Endodermal cell (in vitro differentiated cells): ENCODE measurements around the gene LMOD1. TPM values are rescaled to one million over a fixed set of nuclear protein-coding genes. Genes with fewer than 3 reads are reported as not detected.

ENCODE experiments used
- DNase-seq: peaks from one replicate; pipeline ENCODE4 v3.0.0-alpha.2; 2017
- H3K27ac ChIP-seq: 2 replicates; pipeline ENCODE4 v1.5.1; 2013; ENCODE audit warnings: mild to moderate bottlenecking, low read depth, low read length, moderate library complexity
- H3K27me3 ChIP-seq: 2 replicates; pipeline ENCODE4 v1.6.1; 2013; ENCODE audit warnings: mild to moderate bottlenecking, low read length, moderate library complexity; ENCODE audit not compliant: insufficient read depth, control insufficient read depth, poor library complexity, severe bottlenecking
- H3K36me3 ChIP-seq: 2 replicates; pipeline ENCODE4 v1.7.0; 2013; ENCODE audit warnings: mild to moderate bottlenecking, low read length, moderate library complexity; ENCODE audit not compliant: control insufficient read depth, insufficient read depth
- H3K4me1 ChIP-seq: one replicate; pipeline ENCODE4 v1.7.0; 2013; ENCODE audit warnings: low read length; ENCODE audit not compliant: control insufficient read depth, insufficient read depth
- H3K4me3 ChIP-seq: 2 replicates; pipeline ENCODE4 v1.5.1; 2013; ENCODE audit warnings: mild to moderate bottlenecking, low read length, moderate library complexity
- H3K9ac ChIP-seq: 2 replicates; pipeline ENCODE4 v1.6.1; 2013; ENCODE audit warnings: mild to moderate bottlenecking, low read length, moderate library complexity; ENCODE audit not compliant: poor library complexity, severe bottlenecking; ENCODE audit errors: extremely low read depth
- H3K9me3 ChIP-seq: 2 replicates; pipeline ENCODE4 v1.6.1; 2013; ENCODE audit warnings: mild to moderate bottlenecking, low read length, moderate library complexity; ENCODE audit not compliant: control insufficient read depth
- H3K27ac Mint-ChIP-seq: 2 replicates; pipeline ENCODE4 v1.8.0; 2020; ENCODE audit warnings: mixed read lengths
- H3K27me3 Mint-ChIP-seq: 2 replicates; pipeline ENCODE4 v1.8.0; 2021; ENCODE audit warnings: mild to moderate bottlenecking, mixed read lengths; ENCODE audit not compliant: insufficient read depth
- H3K36me3 Mint-ChIP-seq: 2 replicates; pipeline ENCODE4 v1.8.0; 2020; ENCODE audit warnings: low read depth, mixed read lengths
- H3K4me1 Mint-ChIP-seq: 2 replicates; pipeline ENCODE4 v1.8.0; 2020; ENCODE audit warnings: mixed read lengths
- H3K4me3 Mint-ChIP-seq: 2 replicates; pipeline ENCODE4 v1.8.0; 2020; ENCODE audit warnings: mild to moderate bottlenecking, moderate library complexity, mixed read lengths
- H3K9me3 Mint-ChIP-seq: 2 replicates; pipeline ENCODE4 v1.8.0; 2020; ENCODE audit warnings: mild to moderate bottlenecking, mixed read lengths
- WGBS, 2 experiments: methylation state at CpG; one replicate each; pipeline versions ENCODE4 v1.1.5 to v1.1.7; 2013; ENCODE audit warnings: missing lambda C conversion rate in 2 of 2, mixed read lengths in 1 of 2; ENCODE audit not compliant: insufficient coverage in 1 of 2, insufficient read length in 1 of 2; 5-methylcytosine and 5-hydroxymethylcytosine counted together
- total RNA-seq, 2 donors: library from RNA; stranded (reverse); fragmentation: NEBNext Ultra II Directional in 1 of 2; extraction: Animal tissue kit (Norgen Biotek cat#: 25700) in 1 of 2; gene quantifications; 2 replicates in 1 of 2; 3 replicates in 1 of 2; pipeline ENCODE4 v1.2.1, GENCODE V29; 2021
- TF ChIP-seq, protein P1 (sequence below): fragments of 200-600 bp; sonication (generic); conservative IDR thresholded peaks from 2 replicates; pipeline ENCODE4 v1.5.0; 2021; ENCODE audit warnings: antibody characterized with exemption, mild to moderate bottlenecking

LMOD1 gene
- total RNA-seq, 2 donors from 2014 or later = 0.31 to 0.60 TPM

DNA sequence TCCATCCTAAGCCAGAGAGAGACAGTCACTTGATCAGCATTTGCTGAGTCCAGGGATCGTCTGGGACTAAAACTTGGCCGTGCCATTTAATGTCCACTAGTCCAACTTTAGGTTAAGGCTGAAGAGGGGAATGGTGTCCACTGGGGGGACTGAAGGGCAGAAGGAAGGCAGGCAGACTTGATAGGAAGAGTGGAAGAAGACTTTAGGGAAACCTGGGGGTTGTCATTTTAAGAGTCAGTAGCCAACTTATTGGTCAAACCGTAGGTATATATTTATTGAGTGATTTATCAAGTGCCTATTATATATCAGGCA, 1.3 kb upstream of the LMOD1 start:
- peaks cover 3% of the 10 kb centered on the region for H3K4me1 ChIP-seq
- H3K9me3 ChIP-seq = no peaks in the 10 kb centered on the region
- H3K4me3 Mint-ChIP-seq = no peak overlapping the region
- no peak overlapping the region for H3K27ac ChIP-seq
- no peak overlapping the region for H3K4me3 ChIP-seq
- H3K27me3 ChIP-seq = peaks cover 25% of the 10 kb centered on the region
- peaks cover 28% of the 10 kb centered on the region for H3K4me1 Mint-ChIP-seq
- no peak overlapping the region for H3K27ac Mint-ChIP-seq
- no peaks in the 10 kb centered on the region for H3K9me3 Mint-ChIP-seq
- H3K36me3 Mint-ChIP-seq = no peaks in the 10 kb centered on the region
- peaks cover 36% of the 10 kb centered on the region for H3K27me3 Mint-ChIP-seq
- WGBS, 2 experiments = 74 to 81% methylated on average over 2 to 3 of the region's 3 CpGs
- no peaks in the 10 kb centered on the region for H3K36me3 ChIP-seq
- no peak overlapping the region for H3K9ac ChIP-seq
- TF ChIP-seq, protein P1, sequence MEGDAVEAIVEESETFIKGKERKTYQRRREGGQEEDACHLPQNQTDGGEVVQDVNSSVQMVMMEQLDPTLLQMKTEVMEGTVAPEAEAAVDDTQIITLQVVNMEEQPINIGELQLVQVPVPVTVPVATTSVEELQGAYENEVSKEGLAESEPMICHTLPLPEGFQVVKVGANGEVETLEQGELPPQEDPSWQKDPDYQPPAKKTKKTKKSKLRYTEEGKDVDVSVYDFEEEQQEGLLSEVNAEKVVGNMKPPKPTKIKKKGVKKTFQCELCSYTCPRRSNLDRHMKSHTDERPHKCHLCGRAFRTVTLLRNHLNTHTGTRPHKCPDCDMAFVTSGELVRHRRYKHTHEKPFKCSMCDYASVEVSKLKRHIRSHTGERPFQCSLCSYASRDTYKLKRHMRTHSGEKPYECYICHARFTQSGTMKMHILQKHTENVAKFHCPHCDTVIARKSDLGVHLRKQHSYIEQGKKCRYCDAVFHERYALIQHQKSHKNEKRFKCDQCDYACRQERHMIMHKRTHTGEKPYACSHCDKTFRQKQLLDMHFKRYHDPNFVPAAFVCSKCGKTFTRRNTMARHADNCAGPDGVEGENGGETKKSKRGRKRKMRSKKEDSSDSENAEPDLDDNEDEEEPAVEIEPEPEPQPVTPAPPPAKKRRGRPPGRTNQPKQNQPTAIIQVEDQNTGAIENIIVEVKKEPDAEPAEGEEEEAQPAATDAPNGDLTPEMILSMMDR = peak; percentile 26
- no peak for DNase-seq

DNA sequence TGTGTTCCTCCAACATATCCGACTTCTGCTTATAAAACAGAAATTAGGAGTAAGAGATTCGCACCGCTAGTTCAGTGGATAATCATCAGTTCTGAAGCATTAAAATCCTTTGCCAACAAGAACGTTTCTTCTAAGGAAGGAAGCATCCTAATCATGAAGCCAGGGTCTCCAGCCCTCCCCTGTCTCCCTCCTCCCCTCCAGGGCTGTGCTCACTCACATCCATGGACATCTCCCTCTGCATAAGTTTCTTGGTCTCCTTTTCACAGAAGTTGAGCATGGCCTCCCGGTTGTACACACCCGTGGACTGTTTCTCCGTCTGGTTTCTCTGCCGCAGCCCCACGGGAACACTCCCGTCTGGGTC, 505 bp downstream of the LMOD1 start:
- Mint-ChIP-seq H3K4me3 (peak overlapping the region; percentile 50), H3K4me1 (peaks cover 35% of the 10 kb centered on the region)
- H3K27ac ChIP-seq = no peak overlapping the region

DNA sequence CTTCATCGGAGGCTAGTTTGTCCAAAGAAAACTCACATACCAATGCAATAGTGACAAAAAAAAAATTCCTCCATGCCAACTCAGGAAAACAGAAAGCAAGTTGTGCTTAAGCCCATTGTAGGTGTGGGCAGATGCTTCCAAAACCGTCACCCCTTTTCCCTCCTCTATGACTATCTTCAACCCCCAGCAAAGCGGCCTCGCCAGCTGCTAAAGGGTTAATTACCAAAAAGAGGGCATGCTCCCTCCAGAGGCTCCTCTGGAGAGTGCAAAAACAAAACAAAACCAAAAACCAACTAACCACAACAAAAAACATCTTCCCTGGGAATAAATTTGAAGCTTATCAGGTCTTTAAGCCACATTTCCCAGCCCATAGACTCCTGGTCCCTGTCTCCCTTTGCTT, 1.2 kb downstream of the LMOD1 start:
- no peak overlapping the region for H3K27ac ChIP-seq
- H3K27ac Mint-ChIP-seq = no peak overlapping the region

More for the DNA sequence above, 505 bp downstream of the LMOD1 start:
- WGBS, 2 experiments = 57 to 60% methylated on average over 8 to 10 of the region's 10 CpGs
- H3K9me3 Mint-ChIP-seq = no peaks in the 10 kb centered on the region
- no peaks in the 10 kb centered on the region for H3K36me3 Mint-ChIP-seq
- DNase-seq = no peak
- TF ChIP-seq, protein P1 = no peak
- peaks cover 36% of the 10 kb centered on the region for H3K27me3 Mint-ChIP-seq
- peaks cover 3% of the 10 kb centered on the region for H3K4me1 ChIP-seq
- peak overlapping the region; percentile 76 for H3K4me3 ChIP-seq
- H3K36me3 ChIP-seq = no peaks in the 10 kb centered on the region
- H3K27me3 ChIP-seq = peaks cover 25% of the 10 kb centered on the region
- H3K9ac ChIP-seq = no peak overlapping the region
- H3K27ac Mint-ChIP-seq = no peak overlapping the region
- H3K9me3 ChIP-seq = no peaks in the 10 kb centered on the region

More for the DNA sequence above, 1.2 kb downstream of the LMOD1 start:
- WGBS, 2 experiments = 62% methylated on average over 4 of the region's 4 CpGs; no CpG with 5 or more reads in 1 of the 2 experiments
- no peaks in the 10 kb centered on the region for H3K36me3 ChIP-seq
- no peak overlapping the region for H3K4me3 ChIP-seq
- Mint-ChIP-seq H3K4me1 (peaks cover 35% of the 10 kb centered on the region), H3K27me3 (peaks cover 32% of the 10 kb centered on the region), H3K4me3 (no peak overlapping the region), H3K9me3 (no peaks in the 10 kb centered on the region), H3K36me3 (no peaks in the 10 kb centered on the region)
- no peaks in the 10 kb centered on the region for H3K9me3 ChIP-seq
- H3K27me3 ChIP-seq = peaks cover 25% of the 10 kb centered on the region
- no peak overlapping the region for H3K9ac ChIP-seq
- peaks cover 3% of the 10 kb centered on the region for H3K4me1 ChIP-seq
- TF ChIP-seq, protein P1 = peak; percentile 75
- DNase-seq = peak; percentile 71
